ENCODE results near the gene ZNF70.

ZNF70 gene

DNA sequence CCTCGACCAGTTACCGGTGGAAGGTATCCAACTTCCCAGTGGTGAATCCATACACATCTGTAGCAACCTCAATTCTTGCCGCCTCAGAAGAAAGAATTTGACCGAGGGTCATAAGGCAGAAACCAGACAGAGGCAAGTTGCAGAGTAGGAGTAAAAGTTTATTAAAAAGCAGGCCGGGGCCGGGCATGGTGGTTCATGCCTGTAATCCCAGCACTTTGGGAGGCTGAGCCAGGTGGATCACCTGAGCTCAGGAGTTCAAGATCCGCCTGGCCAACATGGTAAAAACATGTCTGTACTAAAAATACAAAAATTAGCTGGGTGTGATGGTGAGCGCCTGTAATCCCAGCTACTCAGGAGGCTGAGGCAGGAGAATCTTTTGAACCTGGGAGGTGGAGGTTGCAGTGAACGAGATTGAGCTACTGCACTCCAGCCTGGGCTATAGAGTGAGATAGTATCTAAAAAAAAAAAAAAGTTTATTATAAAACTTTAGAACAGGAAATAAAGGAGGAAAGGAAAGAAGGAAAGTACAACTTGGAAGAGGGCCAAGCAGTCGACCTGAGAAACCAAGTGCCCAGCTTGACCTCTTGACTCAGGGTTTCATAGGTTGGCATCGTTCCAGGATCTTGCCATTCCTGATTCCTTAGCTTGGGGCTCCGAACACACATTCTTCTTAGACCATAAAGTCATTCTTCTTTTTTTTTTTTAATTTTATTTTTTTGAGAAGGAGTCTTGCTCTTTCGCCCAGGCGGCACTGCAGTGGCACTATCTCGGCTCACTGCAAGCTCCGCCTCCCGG lies 32.3 kb downstream of the ZNF70 start:
- TF ChIP-seq ZFX (IDR thresholded peaks at IDR 0.05; ENCODE audit: borderline replicate concordance) (no peak), CTCF (IDR thresholded peaks at IDR 0.05) (no peak)
- H3K27ac ChIP-seq = no peak overlapping the region

- TF ChIP-seq CTCF (IDR thresholded peaks at IDR 0.05) = no peak
- no peak for TF ChIP-seq ZFX (IDR thresholded peaks at IDR 0.05; ENCODE audit: borderline replicate concordance)
- peak overlapping the region; percentile 61 for H3K27ac ChIP-seq
Measured at GRCh38 chr22:23716811-23717801, 33.8 kb downstream of the ZNF70 start.

- peak overlapping the region; percentile 61; the same call in 1 of the 2 replicates for H3K27ac ChIP-seq
- no peak for TF ChIP-seq CTCF (IDR thresholded peaks at IDR 0.05)
- no peak for TF ChIP-seq ZFX (IDR thresholded peaks at IDR 0.05; ENCODE audit: borderline replicate concordance)
Measured at GRCh38 chr22:23715806-23716375, 35.0 kb downstream of the ZNF70 start.

- no peak overlapping the region for H3K27ac ChIP-seq
- TF ChIP-seq CTCF (IDR thresholded peaks at IDR 0.05) = no peak
- no peak for TF ChIP-seq ZFX (IDR thresholded peaks at IDR 0.05; ENCODE audit: borderline replicate concordance)
Measured at GRCh38 chr22:23714596-23715578, 36.0 kb downstream of the ZNF70 start.

DNA sequence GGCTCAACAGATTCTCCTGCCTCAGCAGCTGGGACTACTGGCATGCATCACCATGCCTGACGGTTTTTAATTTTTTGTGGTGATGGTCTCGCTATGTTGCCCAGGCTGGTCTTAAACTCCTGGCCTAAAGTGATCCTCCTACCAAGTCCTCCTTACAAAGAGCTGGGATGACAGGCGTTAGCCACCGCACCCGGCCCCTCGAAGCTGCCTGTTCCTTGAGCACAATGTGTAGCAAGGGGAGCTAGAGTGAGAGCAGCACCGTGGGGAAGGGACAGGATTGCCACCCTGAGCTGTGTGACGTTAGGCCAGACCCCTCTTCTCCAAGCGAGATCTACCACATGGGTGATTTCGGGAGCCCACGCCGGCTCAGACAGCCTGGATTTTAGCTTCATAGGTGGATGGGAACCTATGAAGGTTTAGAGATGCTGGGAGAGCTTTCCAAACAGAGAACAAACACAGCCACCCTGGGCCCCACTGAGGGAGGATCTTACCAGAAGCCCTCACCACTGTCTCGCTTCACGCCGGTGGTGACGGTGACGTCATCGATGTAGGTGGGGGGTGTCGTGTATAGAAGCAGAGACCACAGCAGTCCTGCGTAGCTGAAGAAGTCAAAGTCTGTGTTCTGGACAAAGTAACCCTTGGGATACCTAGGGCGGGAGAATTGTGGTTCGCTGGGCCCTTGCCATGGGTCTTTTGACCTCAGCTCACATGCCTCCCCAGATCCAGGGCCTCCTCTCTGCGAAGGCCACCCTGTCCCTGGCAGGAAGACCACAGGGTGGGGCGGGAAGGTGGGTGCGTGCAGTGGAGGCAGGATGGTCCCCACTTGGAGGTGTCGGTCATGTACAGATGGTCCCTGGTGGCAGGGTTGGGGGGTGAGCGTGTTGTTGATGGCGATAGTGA lies 37.0 kb downstream of the ZNF70 start:
- H3K27ac ChIP-seq = no peak overlapping the region
- TF ChIP-seq CTCF (IDR thresholded peaks at IDR 0.05) (no peak), ZFX (IDR thresholded peaks at IDR 0.05; ENCODE audit: borderline replicate concordance) (no peak)

Data from 22Rv1 (cell line).